Measurements from ENCODE around the gene DCDC2.
"Not testable (repeated sequence)": the region's sequence is repeated elsewhere in the genome, so short reads cannot be mapped to it uniquely, and the experiment has no call there.

DCDC2 gene

GRCh38 chr6:24385536-24386269 is 27.8 kb upstream of the DCDC2 start:
- TF ChIP-seq, protein P1, sequence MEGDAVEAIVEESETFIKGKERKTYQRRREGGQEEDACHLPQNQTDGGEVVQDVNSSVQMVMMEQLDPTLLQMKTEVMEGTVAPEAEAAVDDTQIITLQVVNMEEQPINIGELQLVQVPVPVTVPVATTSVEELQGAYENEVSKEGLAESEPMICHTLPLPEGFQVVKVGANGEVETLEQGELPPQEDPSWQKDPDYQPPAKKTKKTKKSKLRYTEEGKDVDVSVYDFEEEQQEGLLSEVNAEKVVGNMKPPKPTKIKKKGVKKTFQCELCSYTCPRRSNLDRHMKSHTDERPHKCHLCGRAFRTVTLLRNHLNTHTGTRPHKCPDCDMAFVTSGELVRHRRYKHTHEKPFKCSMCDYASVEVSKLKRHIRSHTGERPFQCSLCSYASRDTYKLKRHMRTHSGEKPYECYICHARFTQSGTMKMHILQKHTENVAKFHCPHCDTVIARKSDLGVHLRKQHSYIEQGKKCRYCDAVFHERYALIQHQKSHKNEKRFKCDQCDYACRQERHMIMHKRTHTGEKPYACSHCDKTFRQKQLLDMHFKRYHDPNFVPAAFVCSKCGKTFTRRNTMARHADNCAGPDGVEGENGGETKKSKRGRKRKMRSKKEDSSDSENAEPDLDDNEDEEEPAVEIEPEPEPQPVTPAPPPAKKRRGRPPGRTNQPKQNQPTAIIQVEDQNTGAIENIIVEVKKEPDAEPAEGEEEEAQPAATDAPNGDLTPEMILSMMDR (IDR thresholded peaks at IDR 0.05; ENCODE audit: low read depth, low read length): no peak
- DNase-seq (ENCODE audit: extremely low read depth, low read depth): no peak

- not testable (repeated sequence) for DNase-seq (ENCODE audit: extremely low read depth, low read depth)
Observed at GRCh38 chr6:24384369-24385130, 26.7 kb upstream of the DCDC2 start.

DNA sequence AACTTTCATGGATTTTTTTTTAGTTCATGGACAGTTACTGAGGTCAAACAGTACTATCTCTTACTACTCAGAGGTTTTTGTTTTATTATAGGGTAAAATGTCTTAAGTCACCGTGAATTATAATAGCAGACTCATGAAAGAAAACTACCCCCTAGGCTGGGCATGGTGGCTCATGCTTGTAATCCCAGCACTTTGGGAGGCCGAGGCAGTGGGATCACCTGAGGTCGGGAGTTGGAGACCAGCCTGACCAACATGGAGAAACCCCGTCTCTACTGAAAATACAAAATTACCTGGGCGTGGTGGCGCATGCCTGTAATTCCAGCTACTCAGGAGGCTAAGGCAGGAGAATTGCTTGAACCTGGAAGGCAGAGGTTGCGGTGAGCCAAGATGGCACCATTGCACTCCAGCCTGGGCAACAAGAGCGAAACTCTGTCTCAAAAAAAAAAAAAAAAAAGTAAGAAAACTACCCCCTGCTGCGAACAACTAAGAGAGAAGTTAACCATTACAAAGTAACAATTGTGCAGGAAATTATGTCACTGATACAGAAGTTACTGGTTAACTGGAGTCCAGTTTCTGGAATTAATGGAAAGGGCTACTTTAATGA is 25.1 kb upstream of the DCDC2 start:
- DNase-seq (ENCODE audit: extremely low read depth, low read depth): not testable (repeated sequence)

DNA sequence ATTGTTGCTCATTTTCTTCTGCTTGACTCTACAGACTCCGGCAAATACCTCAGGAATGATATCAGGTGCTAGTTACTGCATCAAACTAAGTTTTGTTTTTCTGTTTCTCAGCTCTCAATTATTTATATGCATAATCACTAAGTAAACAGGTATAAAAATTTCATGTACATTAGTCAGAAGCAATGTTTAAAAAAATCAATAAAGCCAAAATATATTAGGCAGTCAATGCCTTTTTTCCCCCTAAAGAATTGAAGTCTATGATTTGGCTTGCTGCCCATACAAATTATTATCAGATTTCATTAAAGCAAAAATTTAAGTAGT is 24.3 kb upstream of the DCDC2 start:
- TF ChIP-seq, protein P1 (IDR thresholded peaks at IDR 0.05; ENCODE audit: low read depth, low read length): no peak
- no peak for DNase-seq (ENCODE audit: extremely low read depth, low read depth)

DNA sequence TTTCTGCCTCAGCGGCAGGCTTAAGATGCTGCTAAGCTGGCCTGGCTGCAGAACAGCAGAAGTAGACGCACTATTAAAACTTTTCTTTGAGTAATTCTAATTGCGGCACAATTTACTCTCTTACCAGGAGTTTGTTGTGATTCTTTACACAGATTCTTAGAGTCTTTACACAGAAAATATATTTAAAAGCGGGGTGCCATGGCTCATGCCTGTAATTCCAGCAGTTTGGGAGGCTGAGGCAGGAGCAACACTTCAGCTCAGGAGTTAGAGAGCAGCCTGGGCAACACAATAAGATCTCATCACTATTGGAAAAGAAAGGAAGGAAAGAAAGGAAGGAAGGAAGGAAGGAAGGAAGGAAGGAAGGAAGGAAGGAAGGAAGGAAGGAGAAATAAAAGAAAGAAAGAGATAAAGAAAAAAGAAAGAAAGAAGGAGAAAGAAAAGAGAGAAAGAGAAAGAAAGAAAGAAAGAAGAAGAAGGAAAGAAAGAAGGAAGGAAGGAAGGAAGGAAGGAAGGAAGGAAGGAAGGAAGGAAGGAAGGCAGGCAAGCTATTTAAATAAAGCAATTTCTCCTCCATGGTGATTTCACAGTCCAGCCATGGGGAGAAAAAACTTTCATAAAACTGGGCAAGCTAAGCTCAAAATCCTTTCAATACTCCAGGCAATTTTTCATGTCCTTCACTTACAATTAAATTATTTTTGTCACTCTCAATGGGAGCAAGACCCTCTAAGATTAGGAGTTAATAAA is 23.8 kb upstream of the DCDC2 start:
- no peak for DNase-seq (ENCODE audit: extremely low read depth, low read depth)
- TF ChIP-seq, protein P1 (IDR thresholded peaks at IDR 0.05; ENCODE audit: low read depth, low read length): no peak

DNA sequence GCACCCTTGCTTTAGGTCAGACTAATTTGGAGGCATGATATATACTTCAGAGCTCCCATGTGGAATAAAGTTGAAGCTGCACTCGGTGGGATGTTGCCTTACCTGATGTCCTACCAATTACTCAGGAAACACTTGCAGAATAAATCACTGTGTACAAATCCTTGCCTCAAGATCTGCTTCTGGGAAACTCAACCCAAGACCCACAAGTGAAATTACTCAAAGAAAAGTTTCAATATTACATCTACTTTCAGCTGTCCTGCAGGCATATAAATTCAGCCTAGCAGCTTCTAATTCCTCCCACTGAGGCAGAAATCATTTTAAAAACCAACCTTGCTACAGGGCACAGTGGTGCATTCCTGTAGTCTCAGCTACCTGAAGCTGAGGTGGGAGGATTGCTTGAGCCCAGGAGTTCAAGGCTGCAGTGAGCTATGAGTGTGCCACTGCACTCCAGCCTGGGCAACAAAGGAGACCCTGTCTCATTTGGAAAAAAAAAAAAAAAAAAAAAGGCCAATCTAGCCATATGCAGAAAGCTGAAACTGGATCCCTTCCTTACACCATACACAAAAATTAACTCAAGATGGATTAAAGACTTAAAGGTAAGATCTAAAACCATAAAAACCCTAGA is 20.7 kb upstream of the DCDC2 start:
- TF ChIP-seq, protein P1 (IDR thresholded peaks at IDR 0.05; ENCODE audit: low read depth, low read length): no peak

DNA sequence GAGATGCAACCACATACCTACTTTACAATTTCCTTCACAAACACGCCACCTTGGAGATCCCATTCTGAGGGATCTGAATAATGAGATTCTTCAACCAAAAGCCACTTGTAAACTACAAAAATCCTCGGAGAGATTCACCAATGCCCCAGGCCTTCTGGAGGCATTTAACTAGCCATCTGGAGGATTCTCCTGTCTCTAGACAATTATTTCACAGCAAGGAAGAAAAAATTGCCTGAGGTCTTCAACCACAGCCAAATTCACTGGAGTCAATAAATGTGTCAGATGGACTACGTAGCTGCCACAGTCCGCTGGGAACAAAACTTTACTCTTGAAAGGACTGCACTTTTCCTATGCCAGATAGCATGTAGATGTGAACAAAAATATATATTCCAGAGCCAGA is 19.0 kb upstream of the DCDC2 start:
- TF ChIP-seq, protein P1 (IDR thresholded peaks at IDR 0.05; ENCODE audit: low read depth, low read length): no peak
- no peak for DNase-seq (ENCODE audit: extremely low read depth, low read depth)

More for the DNA sequence above, 20.7 kb upstream of the DCDC2 start:
- no peak for DNase-seq (ENCODE audit: extremely low read depth, low read depth)
